ENCODE data around the gene APIP.
"Not testable (repeated sequence)": the region's sequence is repeated elsewhere in the genome, so short reads cannot be mapped to it uniquely, and the experiment has no call there.

APIP gene

GRCh38 chr11:34926101-34926830 lies 10.1 kb upstream of the APIP start:
- peak; percentile 13 for DNase-seq (ENCODE audit: low read depth)

GRCh38 chr11:34924714-34925113 lies 8.5 kb upstream of the APIP start:
- DNase-seq (ENCODE audit: low read depth) = no peak

GRCh38 chr11:34921156-34921555 lies 5.0 kb upstream of the APIP start:
- no peak for DNase-seq (ENCODE audit: low read depth)

GRCh38 chr11:34916843-34917770 lies 928 bp upstream of the APIP start:
- DNase-seq (ENCODE audit: low read depth) = no peak

- DNase-seq (ENCODE audit: low read depth) = peak; percentile 6
Measured at GRCh38 chr11:34915136-34916014, 804 bp downstream of the APIP start.

GRCh38 chr11:34913556-34913955 lies 2.6 kb downstream of the APIP start:
- not testable (repeated sequence) for DNase-seq (ENCODE audit: low read depth)

- no peak for DNase-seq (ENCODE audit: low read depth)
Measured at GRCh38 chr11:34911676-34912075, 4.5 kb downstream of the APIP start.

GRCh38 chr11:34910817-34911216 lies 5.4 kb downstream of the APIP start:
- no peak for DNase-seq (ENCODE audit: low read depth)

GRCh38 chr11:34909955-34910354 lies 6.2 kb downstream of the APIP start:
- DNase-seq (ENCODE audit: low read depth) = no peak

- DNase-seq (ENCODE audit: low read depth) = no peak
Measured at GRCh38 chr11:34909415-34909814, 6.8 kb downstream of the APIP start.

- DNase-seq (ENCODE audit: low read depth) = no peak
Measured at GRCh38 chr11:34907934-34908593, 8.1 kb downstream of the APIP start.

GRCh38 chr11:34905666-34906065 lies 10.5 kb downstream of the APIP start:
- DNase-seq (ENCODE audit: low read depth) = no peak

GRCh38 chr11:34904421-34904955 lies 11.7 kb downstream of the APIP start:
- no peak for DNase-seq (ENCODE audit: low read depth)

- DNase-seq (ENCODE audit: low read depth) = no peak
Measured at GRCh38 chr11:34899633-34900016, 16.6 kb downstream of the APIP start.

GRCh38 chr11:34898474-34898873 lies 17.7 kb downstream of the APIP start:
- no peak for DNase-seq (ENCODE audit: low read depth)

- DNase-seq (ENCODE audit: low read depth) = no peak
Measured at GRCh38 chr11:34897171-34897870, 18.9 kb downstream of the APIP start.

- not testable (repeated sequence) for DNase-seq (ENCODE audit: low read depth)
Measured at GRCh38 chr11:34896191-34896590, 20.0 kb downstream of the APIP start.

- DNase-seq (ENCODE audit: low read depth) = no peak
Measured at GRCh38 chr11:34893416-34893815, 22.8 kb downstream of the APIP start.

GRCh38 chr11:34891611-34892010 lies 24.6 kb downstream of the APIP start:
- no peak for DNase-seq (ENCODE audit: low read depth)

GRCh38 chr11:34890812-34891211 lies 25.4 kb downstream of the APIP start:
- no peak for DNase-seq (ENCODE audit: low read depth)

- no peak for DNase-seq (ENCODE audit: low read depth)
Measured at GRCh38 chr11:34890089-34890488, 26.1 kb downstream of the APIP start.

Measured in stimulated activated CD8-positive, alpha-beta memory T cell treated with anti-CD3 and anti-CD28 coated beads, Interleukin-12 subunit alpha, Interleukin-12 subunit beta, amount 100 ng/mL, for 1 hour (primary cell).